ENCODE results near the gene TMPRSS9.
A peak's percentile ranks its signal among the peaks of the same experiment; 100 is the strongest.

The TMPRSS9 gene

DNA sequence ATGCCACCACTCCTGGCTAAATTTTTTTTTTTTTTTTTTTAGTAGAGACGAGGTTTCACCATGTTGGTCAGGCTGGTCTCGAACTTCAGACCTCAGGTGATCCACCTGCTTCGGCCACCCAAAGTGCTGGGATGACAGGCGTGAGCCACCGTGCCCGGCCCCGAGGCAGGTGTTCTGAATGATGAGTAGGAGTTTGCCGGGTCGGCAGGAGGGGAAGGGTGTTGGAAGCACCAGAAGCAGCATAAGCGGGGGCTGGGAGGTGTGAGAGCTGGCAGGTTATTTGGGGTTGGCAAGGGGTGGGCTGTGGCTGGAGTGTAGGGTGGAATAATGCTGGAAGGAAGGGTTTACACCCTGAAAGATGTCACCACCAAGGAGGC is 29.8 kb upstream of the TMPRSS9 start:
- DNase-seq: no peak

DNA sequence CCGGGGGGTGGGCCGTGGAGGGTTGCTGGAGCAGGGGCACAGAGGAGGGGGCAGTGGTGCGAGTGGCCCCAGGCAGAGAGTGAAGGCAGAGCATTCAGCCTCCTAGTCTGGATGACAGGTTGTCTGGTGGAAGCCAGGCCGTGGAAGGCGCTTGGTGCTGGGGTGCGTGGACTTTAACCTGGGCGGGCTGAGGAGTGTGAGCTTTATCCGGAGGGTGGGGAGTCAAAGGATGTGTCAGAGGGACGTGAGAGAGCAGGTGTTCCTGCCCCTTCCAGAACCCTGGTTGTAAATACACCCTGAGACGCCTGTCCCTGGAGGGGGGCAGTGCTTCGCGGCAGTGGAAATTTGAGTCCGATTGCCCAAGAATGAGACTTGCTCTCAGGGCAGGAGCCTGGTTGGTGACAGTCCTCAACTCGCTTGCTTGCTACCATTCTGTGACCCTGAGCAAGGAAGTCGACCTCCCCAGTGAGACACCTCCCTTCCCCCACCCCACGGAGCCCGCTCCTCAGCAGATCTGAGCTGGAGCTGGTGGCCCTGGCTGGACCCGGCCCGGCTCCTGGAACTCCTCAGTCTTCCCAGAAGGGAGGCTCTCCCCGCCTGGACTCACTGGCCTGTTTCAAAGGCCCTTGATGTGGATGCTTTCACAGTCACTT is 29.3 kb upstream of the TMPRSS9 start:
- no peak for DNase-seq

DNA sequence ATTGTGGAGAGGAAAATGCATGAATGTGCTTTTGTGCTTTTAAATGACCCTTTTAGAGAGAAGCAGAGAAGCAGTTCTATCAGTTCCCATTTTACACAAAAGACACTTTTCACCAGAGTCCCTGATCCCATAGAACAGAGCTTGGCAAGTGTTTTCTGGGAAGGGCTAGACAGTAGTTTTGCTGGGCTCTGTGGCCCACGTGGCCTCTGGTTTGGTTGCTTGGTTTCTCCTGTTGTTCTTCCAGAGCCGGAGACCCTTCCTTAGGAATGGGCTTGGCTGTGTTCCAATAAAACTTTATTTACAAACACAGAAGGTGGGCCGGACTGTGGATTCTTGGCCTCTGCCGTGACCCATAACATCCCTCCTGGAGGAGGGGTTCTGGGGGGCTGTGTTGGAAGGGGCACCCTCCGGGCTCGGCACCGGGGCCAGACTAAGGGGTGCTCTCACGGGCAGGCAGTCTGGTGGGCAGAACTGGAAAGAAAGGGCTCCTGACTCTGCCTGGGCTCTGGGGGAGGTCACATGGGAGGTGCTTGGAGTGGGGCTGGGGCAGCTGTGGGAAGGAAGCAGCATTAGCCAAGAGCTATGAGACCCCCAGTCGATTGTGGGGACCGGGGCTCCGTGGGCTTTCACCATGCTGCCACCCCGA is 28.3 kb upstream of the TMPRSS9 start:
- no peak for DNase-seq

DNA sequence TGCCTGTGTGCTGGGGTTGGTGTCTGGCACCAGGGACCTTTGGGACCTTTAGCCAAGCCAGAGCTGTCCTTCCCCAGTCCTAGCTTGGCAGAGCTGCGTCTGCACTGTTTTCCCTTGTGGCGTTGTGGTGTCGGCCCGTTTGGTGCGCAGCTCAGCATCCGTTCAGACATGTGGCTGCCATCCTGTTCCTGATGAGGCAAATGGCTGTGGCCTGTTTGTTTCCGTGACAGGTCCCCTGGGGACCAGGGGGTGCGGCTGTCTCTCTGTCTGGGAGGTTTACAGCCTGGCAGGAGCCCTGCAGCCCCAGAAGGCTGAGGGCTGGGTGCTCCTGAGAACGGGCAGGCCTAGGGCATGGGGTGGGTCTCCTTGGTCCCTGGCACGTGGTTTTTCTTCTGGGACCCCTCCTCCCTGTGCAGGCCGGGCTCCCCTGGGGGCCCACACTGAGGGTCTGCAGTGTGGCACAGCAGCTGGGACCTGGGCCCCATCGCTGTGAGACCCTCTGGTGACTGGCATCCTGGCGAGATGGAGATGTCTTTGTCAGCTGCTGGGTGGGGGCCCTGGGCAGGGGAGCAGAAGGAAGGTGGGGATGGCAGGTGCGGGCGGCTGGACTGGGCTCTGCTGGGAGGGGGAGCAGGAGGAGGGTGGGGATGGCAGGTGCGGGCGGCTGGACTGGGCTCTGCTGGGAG is 27.6 kb upstream of the TMPRSS9 start:
- DNase-seq: no peak

DNA sequence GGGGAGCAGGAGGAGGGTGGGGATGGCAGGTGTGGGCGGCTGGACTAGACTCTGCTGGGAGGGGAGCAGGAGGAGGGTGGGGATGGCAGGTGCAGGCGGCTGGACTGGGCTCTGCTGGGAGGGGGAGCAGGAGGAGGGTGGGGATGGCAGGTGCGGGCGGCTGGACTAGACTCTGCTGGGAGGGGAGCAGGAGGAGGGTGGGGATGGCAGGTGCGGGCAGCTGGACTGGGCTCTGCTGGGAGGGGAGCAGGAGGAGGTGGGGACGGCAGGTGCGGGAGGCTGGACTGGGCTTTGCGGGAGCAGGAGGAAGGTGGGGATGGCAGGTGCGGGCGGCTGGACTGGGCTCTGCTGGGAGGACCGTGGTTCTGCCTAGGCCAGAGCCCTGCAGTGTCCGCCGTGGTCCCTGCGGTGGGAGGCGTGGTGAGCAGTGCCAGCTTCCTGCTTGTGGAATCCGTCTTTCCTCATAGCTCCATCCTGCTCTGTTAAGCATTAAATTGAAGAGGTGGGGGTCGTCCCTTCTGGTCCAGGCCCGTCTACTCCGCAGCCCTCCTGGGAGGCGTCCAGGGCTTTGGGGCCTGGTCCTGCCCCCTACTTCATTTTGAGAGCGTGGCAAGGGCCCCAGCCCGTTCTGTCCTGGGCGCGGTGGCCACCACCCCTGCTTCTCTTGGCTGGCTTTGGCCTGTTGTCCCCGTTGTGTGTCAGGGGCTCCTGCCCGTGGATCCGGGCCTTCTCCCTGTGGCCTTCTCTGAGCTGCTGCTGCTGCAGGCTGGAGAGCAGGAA is 26.8 kb upstream of the TMPRSS9 start:
- DNase-seq: peak; percentile 62

DNA sequence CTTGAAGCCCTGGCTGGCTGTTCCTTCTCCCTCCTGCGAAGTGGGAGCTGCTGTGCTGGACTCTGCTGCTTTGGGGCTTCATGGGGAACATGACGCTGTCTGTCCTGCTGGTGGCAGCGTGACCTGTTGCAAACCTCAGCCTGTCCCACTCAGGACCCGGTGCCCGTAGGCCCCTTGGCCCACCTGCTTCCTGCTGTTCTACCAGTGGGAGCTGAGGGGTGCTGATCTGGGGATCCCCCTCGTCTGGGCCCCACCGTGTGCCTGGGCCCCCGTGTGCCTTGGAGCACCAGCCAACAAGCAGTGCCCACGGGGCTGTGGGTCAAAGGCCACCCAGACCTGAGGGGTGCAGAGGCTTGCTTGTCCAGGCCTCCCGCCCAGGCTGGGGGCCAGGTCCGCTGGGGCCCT is 26.3 kb upstream of the TMPRSS9 start:
- no peak for DNase-seq

DNA sequence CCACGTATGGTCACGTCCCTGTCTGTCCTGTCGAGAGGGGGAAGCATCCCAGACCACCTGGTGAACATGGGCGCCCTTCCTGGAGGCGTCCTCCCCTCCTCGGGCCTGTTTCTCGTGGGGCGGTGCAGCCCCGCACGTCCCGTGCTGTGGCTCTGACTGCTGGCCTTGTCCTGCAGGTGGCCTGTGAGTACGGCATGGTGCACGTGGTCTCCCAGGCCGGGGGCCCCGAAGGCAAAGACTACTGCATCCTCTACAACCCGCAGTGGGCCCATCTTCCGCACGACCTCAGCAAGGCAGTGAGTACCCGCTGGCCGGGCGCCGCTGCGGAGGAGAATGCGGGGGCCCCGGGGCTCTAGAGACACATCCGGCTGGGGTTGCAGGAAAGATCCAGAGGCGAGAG is 25.6 kb upstream of the TMPRSS9 start:
- no peak for DNase-seq

DNA sequence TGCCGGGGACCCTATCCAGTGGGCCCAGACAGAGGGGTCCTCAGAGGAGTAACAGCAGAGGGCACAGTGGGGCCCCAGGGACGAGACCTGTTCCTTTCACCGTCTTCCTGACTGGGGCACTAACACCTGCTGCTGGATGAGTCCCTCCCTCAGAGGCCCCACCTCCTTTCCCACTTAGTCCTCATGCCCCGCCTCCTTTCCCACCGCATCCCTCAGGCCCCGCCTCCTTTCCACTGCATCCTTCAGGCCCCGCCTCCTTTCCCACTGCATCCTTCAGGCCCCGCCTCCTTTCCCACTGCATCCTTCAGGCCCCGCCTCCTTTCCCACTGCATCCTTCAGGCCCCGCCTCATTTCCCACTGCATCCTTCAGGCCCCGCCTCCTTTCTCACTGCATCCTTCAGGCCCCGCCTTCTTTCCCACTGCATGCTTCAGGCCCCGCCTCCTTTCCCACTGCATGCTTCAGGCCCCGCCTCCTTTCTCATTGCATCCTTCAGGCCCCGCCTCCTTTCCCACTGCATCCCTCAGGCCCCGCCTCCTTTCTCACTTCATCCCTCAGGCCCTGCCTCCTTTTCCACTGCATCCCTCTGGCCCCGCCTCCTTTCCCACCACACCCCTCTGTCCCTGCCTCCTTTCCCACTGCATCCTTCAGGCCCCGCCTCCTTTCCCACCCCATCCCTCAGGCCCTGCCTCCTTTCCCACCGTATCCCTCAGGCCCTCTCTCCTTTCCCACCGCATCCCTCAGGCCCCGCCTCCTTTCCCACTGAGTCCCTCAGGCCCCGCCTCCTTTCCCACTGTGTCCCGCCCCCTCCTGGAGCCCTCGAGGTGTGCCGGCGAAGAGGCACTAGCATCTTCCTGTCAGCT is 24.8 kb upstream of the TMPRSS9 start:
- DNase-seq: no peak

DNA sequence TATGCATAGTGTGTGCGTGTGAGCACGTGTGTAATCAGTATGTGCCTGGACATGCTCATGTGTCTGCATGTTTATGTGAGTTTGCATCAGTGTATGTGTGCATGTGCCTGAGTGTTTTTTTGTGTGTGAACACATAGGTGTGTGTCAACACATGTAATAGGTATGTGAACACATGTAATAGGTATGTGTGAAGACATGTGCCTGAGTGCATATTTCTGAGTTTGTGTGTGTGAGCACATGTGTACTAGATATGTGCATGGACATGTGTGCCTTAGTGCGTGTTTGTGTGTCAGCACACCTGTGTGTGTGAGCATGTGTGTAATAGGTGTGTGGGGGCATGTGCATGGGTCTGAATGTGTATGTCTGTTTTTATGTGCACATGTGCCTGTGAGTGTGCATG is 24.2 kb upstream of the TMPRSS9 start:
- no peak for DNase-seq

DNA sequence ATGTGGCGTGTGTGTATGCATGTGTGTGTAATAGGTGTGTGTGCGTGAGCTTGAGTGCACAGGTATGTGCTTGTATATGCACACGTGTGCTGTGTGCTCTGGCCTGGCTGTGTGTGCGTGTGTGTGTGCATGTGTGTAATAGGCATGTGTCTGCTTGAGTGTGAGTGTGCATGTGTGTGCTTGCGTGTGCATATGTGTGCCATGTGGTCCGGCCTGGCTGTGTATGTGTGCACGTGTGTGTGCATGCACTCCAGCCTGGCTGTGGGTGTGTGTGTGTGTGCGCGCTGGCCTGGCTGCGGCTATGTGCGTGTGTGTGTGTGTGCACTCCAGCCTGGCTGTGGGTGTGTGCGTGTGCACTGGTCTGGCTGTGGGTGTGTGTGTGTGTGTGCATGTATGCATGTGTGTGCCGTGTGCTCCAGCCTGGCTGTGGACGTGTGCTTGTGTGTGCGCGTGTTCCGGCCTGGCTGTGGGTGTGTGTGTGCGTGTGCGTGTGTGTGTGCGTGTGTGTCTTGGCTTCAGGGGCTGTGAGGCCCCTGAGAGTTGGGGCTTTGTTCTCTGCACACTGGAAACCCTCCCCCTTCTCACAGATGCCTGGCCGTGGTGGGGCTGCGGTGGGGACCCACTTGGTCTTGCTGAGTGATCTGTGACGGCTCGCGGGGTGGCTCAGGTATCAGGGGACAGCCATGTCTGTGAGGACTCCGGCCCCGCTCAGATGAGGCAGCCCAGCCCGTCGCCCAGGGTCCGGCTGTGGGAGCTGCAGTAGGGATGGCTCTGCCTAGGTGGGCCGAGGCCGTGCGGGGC is 23.3 kb upstream of the TMPRSS9 start:
- DNase-seq: no peak

DNA sequence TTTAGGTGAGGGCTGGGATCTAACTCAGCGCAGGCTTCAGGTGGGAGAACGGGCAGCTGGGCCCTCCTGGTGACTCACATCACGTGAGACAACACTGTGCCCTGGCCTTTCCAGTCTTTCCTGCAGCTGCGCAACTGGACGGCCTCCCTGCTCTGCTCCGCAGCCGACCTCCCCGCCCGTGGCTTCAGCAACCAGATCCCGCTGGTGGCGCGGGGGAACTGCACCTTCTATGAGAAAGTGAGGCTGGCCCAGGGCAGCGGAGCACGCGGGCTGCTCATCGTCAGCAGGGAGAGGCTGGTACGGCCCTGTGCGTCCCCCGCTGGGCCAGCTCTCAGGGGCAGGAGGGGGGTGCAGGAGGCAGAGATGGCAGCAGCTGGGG is 22.7 kb upstream of the TMPRSS9 start:
- no peak for DNase-seq

DNA sequence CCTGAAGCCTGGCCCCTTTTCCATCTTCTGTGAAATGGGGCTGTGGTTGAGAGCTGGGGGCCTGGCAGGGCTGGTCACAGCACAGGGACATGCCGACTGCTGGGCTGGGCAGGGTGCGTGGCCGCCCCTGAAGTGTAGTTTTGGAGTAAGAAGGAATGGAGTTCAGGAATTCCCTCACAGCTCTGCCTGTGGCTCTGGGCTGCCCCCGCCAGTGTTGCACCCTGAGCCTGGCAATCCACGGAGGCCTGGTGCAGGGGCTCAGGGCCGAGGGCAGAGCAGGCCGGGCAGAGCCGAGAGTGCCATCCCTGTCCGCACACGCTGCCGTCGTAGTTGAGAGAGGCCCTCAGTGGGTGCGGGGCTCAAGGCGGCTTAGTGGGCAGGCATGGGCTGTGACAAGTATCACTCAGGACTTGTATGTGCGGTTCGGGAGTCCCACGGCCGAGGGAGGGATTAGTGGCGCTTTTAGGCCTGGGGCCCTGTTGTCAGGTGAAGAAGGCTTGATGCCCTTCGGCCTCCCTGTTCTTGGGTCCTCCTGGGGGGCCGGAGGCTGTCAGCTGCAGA is 21.9 kb upstream of the TMPRSS9 start:
- DNase-seq: no peak

DNA sequence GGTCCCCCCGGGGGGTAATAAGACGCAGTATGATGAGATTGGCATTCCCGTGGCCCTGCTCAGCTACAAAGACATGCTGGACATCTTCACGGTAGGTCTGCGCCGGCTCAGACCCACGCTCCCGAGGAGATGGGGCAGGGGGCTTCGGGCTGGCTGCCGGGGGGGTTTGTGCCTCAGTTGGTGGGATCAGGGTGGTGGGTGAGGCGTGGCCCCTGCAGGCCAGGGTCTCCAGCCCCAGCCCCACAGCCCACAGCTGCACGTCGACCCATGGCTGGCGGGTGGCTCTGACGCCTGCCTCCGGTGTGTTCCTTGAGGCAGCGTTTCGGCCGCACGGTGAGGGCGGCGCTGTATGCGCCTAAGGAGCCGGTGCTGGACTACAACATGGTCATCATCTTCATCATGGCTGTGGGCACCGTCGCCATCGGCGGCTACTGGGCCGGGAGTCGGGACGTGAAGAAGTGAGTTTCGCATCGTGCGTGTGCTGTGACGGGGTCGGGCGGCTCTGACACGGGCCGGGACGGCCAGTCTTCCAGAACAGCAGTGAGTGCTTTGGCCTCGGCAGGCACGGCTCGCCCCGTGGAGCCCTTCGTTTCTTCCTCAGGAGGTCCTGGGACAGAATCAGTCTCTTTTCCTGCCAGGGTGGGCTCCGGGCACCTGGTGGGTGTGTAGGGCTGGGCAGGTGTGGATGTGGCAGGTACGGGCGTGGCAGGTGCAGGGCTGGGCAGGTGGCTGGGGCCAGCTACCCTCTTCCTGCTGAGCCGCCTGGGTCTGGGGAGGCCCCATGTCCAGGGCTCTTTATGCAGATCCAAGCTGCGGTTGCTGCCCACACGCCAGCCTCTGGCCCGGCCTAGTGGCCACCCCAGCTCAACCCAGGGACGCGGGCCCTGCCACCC is 21.1 kb upstream of the TMPRSS9 start:
- no peak for DNase-seq

DNA sequence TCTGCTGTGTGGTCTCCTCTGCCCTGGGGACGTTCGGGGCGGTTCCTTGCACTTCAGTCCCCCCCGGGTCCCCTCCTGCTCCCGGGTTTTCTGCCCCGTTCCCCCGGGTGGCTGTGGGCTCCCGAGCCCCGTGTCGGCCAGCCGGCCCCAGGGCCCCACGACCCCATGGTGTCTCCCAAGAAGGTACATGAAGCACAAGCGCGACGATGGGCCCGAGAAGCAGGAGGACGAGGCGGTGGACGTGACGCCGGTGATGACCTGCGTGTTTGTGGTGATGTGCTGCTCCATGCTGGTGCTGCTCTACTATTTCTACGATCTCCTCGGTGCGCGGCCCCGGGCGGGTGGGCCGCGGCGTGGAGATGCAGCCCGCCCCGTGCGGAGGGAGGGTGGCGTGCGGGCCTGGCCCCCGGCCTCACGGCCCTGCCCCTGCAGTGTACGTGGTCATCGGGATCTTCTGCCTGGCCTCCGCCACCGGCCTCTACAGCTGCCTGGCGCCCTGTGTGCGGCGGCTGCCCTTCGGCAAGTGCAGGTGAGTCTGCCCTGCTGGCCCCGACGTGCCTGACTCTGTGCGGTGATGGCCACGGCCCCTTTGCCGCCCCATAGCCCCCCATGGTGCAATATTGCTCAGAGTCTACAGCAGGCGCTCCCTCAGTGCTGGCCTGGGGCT is 20.3 kb upstream of the TMPRSS9 start:
- no peak for DNase-seq

DNA sequence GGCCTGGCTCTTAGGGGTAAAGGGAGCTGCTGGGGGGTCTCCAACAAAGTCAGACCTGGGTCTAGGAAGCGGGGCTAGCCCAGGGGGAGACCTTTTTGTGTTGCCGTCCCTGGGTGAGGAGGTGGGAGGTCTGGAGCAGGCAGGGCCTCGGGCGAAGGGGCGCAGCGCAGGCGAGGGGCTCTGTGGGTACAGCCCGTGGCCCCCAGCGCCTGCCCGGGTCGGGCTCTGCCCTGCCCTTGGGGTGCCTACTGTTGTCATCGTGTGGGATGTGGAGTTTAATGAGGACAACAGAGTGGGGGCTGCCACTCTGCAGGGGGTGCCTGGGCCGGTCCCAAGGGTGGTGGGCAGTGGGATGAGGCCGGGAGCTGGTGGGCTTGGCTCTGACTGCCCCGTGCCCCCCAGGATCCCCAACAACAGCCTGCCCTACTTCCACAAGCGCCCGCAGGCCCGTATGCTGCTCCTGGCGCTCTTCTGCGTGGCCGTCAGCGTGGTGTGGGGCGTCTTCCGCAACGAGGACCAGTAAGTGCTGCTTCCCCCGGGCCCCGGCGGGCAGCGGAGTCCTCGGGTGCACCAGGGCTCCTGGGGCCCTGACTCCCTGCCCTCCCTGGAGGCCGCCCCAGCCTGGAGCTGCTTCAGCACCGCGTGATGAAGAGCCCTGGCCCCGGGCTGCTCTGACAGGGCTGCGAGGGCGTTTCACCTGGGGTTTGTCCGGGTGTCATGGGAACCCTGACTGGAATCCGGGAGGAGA is 19.4 kb upstream of the TMPRSS9 start:
- no peak for DNase-seq

DNA sequence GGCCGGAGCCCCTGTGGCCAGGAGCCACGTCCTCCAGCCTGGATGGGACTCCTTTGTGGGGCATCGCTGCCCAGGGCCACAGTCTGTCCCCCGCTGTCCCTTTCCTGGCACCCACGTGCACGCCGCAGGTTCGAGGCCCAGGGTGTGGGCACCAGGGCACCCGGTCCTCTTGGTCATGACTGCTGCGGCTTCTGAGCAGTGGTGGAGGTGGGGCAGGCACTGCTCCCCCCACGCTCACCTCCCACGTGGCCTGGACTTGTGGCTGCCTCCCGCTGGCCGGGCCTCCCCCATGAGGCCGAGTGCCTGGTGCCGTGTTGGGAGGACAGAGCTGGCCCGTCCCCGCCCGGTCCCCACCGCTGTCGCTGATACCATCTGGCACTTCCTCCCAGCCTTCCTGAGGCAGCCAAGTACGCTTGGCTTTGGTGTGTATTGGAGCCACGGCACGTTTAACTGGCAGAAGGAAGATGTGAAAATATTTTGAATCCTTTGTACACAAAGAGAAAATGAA is 18.8 kb upstream of the TMPRSS9 start:
- no peak for DNase-seq

DNA sequence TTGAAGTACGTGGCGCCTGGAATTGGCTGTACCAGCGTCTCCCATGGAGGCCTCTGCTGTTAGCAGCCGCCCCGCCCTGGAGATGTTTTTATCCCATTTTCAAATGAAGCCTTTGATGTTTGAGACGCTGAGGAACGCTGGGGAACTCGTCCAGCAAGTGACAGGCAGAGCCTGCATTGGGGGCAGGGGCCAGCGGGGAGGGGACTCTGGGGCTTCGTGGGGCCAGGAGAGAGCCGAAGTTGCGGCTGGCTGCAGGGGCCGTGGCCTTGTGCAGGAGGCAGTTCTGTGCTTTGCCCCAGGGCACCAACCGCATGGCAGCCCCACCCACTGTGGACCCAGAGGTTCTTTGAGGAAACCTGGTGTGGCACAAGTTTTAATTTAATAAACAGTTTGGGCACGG is 18.1 kb upstream of the TMPRSS9 start:
- DNase-seq: no peak

DNA sequence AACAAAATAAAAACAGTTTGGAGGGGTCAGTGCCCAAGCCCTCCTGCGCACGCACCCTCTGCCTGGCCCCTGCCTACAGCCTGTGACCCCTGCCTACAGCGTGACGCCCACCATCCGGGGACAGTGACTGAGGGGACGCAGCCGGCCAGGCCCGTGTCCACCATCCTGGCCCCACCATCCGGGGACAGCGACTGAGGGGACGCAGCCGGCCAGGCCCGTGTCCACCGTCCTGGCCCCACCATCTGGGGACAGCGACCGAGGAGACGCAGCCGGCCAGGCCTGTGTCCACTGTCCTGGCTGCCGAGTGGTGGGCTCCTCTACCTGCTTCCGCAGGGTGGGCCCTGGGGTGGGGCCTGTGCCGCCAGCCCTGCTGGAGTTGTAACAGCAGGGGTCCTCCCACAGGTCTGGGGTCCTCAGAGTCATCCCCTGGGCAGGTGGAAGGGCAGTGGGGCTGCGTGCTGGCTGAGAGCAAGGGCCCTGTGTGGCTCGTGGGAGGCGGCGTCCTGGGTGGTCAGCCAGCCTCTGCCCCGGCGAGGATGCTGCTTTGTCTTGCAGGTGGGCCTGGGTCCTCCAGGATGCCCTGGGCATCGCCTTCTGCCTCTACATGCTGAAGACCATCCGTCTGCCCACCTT is 17.3 kb upstream of the TMPRSS9 start:
- no peak for DNase-seq

All from left hindlimb (tissue), 1 donor.